Medulla oblongata (tissue), 1 donor: ENCODE measurements around the gene TRAPPC8.
"Not testable (repeated sequence)": the region's sequence is repeated elsewhere in the genome, so short reads cannot be mapped to it uniquely, and the experiment has no call there.

Source experiments
- DNase-seq: peaks from one replicate; pipeline ENCODE4 v3.0.0-alpha.2; 2015; ENCODE audit errors: extremely low spot score

TRAPPC8 gene

DNA sequence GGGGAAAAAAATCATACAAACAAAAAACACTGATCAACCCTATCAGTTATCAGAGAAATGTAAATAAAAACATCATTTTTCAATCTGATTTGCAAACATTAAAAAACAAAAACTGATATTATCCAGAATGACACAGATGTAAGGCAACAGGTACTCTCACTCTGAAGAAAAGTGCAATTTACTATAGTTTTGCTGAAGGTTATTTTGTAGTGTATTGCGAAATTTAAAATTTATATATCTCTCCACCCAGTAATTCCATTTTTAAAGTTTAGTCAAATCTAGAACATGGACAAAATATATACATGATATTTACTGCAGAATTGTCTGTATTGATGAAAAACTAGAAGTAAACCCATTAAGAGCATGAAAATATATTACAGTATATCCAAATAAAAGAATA, 79.8 kb downstream of the TRAPPC8 start:
- DNase-seq, result no peak

DNA sequence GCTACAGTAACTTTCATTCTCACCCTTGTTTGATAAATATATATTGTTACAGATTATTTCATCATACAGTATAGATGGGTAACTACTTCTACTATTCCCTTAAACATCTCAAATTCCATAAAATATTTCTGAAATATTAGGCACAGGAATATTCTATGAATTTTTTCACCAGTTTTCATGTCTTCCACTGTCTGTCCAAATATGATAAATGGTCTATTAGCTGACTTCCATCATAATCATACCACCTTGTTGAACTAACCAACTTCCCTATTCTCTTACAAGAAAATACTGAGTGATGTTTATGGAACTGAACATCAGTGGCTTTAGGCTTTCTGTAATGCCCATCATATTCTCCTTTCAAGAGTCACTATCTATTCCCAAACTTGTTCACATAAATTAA, 82.4 kb downstream of the TRAPPC8 start:
- DNase-seq, result no peak

DNA sequence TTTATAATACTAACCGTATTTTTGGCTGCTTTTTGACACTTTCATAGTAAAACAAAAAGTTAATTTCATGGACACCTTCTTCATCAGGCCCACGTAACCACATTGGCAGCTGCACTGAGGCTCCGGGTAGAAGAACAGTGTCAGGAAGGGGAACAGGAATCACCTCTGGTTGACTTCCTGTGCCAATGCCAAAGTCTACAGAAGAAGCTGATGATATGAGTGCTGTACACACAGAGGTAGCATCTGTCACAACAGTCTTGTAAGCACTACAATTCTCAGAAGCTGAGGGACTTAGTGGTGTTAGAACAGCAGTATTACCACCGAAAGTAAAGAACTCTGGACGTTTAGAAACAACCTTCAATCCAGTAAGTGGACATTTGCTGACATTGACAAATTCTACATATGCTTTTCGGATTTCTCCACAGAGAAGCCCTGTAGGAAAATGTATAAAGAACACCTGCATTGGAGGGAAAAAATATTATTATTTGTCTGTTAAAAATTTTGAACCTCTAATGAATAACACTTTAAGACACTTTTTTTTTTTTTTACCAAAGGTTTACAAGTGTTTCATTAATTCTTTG, 85.3 kb downstream of the TRAPPC8 start:
- no peak for DNase-seq

DNA sequence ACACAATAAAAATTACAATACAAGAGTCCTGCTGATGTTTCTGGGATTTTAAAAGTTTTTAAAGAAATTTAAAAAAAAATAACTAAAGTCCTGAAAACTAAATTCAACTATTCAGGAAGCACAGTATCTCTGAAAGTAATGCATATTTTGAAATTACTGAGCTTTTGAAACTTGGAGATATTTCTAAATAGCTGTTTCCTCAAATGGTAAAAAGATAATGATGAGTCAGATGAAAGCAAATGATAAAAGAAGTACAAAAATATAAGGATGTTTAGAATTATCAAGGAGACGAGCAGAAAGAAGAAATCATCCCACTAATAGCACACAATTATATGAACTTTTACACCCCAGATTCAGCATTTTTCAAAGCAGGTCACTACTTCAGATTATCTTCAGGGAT, 92.1 kb downstream of the TRAPPC8 start:
- DNase-seq, result no peak

DNA sequence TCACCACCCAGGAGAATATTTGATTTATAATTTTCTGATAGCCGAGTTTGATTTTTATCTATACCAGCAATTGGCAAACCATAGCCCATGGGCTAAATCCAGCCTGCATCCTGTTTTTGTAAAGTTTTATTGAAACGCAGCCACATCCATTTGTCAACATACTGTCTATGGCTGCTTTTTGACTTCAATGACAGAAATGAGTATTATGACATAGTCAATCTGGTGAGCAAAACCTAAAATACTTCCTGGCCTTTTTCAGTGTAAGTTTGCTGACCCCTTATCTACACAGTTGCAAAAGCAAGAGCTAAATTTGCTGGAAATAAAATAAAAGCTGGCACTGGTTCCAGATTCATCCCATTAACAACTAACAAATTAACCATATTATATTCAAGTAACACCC, 102.4 kb downstream of the TRAPPC8 start:
- DNase-seq, result no peak

DNA sequence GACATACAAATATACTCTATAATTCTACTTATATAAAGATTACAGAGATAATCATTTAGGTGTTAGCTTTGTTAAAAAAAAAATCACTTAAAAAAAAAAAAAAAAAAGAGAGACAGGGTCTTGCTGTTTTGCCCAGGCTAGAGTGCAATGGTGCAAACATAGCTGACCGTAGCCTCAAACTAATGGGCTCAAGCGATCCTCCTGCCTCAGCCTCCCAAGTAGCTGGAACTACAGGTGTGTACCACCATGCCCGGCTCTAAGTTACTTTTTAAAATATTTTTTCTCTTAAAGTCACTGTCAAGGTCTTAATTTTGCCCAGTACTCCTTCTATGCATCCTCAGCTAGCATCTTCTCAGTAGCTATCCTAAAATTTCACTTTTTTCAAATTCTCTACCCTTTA, 105.0 kb downstream of the TRAPPC8 start:
- no peak for DNase-seq

DNA sequence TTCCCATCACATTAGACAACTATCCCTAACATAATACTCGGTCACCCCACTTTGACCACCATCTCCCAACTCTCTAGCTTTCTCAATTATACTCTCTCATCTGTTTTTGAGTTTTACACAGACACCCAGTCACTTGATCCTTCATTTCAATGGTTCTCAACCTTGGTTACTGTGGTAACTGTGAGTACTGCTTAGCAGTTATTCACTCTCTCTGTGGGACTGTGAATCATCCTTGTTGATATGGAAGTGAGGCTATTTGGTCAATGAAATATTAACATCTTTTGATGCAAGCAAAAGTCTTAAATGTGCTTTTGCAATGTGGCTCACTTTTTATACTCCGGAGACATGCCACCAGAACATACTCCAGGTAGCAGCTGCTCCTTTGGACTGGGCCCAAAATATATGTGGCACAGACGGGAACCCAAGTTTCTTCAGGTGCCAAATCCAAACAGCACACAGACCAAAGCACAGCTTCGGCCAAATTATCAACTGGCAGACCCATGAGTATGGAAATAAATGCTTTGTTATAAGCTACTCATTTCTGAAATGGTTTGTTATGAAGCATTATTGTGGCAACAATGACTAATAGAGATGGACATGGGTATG, 107.3 kb downstream of the TRAPPC8 start:
- no peak for DNase-seq

DNA sequence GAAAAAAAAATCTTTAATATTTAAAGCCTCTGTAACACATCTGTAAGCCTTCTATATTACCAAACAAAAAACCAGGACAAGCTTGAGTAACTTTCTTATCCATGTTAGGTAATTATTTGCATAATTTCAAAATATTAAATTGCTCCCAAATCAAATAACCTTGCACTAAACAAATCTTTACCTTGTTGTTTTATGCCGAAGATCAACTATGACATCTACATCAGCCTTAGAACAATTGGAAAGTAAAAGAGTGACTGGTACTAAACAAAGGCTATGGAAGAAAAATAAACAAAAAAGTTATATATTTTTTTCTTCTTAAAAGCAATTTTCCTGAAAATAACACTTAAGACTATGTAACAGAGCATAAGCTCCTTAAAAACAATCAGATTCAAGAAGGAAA, 111.0 kb downstream of the TRAPPC8 start:
- DNase-seq, result no peak

DNA sequence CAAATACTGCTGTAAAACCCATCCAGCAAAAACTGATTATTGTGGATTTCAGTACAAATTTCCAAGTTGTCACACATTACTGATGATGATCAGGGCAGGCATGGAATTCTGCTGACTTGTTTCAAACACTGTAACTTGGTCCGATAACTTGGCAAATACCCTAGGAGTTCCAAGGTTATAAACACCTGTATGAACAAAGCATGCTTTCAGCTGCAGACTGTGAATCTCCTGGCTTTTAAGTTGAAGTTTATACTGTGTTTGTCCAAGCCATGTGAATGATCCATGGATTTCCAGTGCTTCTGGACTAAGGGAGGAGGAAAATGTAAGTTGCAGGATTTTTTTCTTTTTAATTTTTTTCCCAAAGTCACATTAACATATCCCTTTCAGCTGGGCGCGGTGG, 112.2 kb downstream of the TRAPPC8 start:
- DNase-seq, result no peak

DNA sequence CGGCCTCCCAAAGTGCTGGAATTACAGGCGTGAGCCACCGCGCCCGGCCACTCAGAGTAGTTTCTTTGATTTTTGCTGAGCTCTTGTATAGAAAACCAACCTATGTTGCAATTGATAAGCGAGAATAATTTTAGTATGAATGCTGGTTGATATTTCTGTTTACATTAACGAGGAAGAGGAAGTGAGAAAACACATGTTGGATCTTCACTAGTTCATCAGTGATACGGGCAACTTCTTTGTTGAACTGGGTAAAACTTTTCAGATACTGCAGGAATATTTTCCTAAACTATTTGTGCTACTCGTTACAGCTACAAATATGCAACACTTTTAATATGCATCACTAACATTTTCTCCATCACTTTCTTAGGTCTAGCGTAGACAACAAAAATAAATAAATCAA, 114.3 kb downstream of the TRAPPC8 start:
- DNase-seq, result no peak

DNA sequence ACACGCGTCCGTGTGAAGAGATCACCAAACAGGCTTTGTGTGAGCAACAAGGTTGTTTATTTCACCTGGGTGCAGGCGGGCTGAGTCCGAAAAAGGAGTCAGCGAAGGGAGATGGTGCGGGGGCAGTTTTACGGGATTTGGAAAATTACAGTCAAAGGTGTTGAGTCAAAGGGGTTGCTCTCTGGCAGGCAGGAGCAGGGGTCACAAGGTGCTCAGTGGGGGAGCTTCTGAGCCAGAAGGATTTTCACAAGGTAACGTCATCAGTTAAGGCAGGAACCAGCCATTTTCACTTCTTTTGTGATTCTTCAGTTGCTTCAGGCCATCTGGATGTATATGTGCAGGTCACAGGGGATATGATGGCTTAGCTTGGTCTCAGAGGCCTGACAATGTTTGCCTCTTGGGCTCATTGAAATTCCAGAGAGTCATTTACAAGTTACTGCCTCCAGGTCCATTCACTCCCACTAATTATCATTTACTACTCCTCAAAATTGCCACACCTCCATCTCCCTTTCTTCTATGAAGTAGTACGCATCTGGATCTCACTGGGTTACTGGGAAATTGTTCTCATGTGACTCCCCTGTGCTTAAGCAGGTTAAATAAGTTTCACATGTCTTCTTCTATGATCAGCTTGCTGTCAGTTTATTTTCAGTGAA, 116.1 kb downstream of the TRAPPC8 start:
- not testable (repeated sequence) for DNase-seq

DNA sequence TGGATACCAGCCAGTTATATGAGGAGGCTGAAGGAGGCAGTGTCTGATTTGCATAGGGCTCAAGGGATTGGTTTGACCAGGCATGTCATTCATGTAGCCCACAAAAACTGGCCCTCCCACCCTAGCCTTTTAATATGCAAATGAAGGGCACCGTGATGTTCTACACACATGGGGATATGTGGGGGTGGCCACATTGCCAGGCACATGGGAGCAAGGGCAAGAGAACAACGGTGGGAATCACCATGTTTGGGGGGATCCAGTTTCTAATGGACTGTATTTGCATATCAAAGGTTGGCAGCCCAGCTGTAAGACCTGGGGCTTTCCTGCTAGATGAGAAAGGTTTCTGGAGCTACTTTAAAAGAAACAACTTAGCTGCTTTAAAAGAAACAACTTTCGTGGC, 117.2 kb downstream of the TRAPPC8 start:
- DNase-seq, result no peak

DNA sequence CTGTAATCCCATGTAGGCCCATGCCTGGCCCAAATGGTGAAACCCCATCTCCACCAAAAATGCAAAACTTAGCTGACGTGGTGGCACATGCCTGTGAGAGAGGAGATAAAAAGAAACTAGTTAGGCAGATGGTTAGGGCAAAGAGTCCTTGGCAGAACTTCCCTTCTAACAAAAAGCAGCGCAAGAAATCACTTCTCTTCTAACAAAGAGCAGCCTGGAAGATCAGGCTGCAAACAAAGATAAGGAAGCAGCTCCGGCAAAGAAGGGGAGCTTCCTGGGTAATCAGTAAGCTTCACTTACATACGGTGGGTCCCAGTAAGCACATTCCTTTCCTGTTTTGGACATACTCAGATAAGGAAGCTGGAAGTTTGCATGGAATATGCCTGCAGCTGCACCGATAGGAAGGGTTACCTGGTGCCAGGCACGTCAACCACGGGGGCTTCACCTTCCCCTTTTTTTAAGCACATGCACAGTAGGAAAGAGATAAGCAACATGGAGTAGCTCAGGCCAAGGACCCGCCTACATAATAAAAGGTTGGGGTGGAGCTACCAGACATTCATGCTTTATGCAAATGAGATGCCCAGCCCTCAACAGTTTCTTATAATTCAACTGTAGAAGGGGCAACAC, 121.3 kb downstream of the TRAPPC8 start:
- DNase-seq, result no peak

DNA sequence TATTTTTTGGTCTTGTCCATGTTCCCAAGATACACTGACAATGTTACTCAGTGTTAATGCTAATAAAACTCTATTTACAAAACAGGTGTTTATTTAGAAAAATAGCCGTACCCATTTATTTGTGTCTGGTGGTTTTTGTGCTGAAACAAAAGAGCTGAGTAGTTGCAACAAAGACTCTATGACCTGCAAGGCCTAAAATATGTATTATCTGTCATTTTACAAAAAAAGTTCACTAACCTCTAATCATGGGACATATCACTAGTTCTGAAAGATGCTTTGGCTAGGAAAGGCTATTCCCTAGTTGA, 123.1 kb downstream of the TRAPPC8 start:
- no peak for DNase-seq

DNA sequence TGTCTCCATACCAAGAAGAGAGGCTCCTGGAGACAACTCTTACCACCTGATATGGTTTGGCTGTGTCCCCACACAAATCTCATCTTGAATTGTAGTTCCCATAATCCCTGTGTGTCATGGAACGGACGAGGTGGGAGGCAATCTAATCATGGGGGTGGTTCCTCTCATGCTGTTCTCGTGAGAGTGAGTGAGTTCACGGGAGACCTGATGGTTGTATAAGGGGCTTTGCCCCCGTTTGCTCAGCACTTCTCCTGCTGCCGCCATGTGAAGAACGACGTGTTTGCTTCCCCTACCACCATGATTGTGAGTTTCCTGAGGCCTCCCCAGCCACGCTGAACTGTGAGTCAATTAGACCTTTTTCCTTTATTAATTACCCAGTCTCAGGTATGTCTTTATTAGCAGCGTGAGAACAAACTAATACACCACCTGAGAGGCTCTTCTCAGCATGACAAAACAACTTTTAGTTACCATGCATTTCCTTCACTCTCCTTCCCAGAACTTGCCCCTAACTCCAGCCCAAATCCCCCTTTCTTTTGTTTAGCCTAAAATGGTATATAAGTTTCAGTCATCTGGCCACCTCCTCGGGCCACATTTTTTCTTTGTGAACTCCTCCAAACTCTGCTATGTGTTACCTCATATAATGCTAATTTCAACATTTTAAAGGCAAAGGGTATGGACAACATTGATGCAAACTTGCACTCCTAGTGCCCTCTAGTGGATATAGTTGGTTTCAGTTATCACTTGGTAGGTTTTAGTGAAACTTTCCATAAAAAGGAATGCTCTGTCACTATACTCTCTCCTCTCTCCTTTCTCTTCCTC, 123.6 kb downstream of the TRAPPC8 start:
- DNase-seq, result peak; percentile 57

DNA sequence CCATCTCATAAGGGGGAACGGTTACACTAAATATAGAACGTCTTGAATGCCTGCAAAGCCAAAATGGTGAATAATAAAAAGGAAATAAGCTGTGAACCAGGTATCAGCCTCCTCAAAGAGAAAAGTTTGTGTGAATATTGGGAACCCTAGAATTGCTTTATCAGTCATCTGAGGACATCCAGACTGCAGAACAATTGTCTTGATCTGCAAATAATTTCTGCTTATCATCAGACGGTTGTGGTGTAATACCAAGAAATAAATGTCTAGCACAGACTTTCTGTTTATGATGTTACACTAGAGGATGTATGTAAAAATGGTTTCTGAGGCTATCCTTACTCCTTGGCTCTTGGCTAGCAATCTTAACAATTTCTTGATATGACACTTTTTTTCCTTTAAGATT, 128.8 kb downstream of the TRAPPC8 start:
- DNase-seq, result no peak

DNA sequence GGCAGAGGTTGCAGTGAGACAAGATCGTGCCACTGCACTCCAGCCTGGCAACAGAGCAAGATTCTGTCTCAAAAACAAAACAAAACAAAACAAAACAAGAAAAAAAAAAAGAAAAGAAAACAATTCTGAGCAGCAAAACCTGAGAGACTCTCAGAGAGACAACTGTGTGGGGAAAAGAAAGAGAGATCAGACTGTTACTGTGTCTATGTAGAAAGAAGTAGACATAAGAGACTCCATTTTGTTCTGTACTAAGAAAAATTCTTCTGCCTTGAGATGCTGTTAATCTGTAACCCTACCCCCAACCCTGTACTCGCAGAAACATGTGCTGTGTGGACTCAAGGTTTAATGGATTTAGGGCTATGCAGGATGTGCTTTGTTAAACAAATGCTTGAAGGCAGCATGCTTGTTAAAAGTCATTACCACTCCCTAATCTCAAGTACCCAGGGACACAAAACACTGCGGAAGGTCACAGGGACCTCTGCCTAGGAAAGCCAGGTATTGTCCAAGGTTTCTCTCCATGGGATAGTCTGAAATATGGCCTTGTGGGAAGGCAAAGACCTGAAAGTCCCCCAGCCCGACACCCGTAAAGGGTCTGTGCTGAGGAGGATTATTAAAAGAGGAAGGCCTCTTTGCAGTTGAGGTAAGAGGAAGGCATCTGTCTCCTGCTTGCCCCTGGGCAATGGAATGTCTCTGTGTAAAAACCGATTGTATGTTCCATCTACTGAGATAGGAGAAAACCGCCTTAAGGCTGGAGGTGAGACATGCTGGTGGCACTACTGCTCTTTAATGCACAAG, 132.4 kb downstream of the TRAPPC8 start:
- not testable (repeated sequence) for DNase-seq

DNA sequence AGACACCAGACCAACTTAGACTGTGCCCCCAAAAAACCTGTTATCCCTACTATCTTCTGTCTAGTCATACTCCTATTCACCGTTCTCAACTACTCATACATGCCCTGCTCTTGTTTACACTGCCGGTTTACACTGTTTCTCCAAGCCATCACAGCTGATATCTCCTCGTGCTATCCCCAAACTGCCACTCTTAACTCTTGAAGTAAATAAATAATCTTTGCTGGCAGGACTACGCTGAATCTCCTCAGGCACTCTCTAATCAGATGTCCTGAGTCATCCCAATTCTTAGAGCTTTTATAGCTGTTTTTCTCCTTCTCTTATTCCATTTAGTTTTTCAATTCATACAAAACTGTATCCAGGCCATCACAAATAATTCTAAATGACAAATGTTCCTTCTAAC, 133.9 kb downstream of the TRAPPC8 start:
- not testable (repeated sequence) for DNase-seq

DNA sequence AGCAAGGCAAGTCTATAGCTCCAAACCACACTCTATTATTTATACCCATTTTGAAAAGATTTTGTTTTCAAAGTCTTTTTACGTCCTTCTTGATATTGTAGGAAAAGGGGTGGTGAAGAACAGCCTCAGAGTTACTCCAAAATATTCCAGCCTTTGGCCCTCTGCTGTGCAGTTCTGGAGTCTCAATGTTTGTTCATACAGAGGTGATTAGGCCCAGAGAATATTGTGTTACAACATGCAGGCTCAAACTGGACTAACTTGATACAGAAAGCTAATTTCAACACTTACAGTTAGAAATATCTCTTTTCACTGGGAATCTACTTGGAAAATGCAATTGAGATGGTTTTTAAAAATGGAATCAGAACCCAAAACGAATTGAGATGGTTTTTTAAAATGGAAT, 141.8 kb downstream of the TRAPPC8 start:
- no peak for DNase-seq

DNA sequence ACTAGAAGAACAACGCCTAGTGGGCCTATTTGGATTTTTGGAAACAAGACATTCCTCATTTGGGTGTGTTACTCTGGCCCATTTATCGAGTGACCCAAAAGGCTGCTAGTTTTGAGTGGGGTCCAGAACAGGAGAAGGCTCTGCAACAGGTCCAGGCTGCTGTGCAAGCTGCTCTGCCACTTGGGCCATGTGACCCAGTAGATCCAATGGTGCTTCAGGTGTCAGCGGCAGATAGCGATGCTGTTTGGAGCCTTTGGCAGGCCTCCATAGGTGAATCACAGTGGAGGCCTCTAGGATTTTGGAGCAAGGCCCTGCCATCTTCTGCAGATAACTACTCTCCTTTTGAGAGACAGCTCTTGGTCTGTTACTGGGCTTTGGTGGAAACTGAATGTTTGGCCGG, 143.7 kb downstream of the TRAPPC8 start:
- DNase-seq, result not testable (repeated sequence)

DNA sequence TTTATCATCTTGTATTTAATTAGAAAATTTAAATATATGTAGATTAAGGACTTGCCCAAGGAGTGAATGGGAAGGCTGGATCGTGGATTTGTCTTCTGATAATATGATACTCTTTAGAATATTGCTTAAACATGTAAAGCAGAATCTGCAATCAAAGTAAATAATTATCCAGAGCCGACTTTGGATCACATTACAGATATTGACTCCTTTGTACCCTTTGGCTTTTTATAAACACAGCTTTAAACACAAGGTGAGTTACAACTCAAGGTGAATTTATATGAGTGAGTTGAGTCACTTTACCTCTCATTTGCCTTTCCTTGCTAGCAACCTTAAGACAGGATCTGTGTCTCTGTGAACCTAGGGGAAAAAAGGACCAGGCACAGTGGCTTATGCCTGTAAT, 144.5 kb downstream of the TRAPPC8 start:
- DNase-seq, result no peak

DNA sequence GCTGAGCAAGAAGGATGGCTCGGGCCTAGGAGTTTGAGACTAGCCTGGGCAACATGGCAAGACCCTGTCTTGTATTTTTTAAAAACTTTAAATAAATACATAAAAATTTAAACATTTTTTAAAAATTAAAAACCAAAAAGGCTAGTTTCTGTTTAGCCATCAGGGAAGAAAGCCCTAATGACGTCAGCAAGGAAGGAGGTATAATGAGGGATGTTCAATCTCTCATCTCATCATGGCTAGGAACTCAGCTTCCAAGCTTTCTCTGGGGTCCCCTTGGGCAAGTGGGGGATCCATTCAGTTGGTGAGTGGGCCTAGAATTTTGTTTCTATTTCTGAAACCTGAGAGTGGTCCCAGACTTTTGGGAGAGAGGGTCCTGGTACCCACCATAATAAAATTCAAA, 147.2 kb downstream of the TRAPPC8 start:
- no peak for DNase-seq
